Stomach (tissue), 9 donors: ENCODE measurements around the gene OR7D2. TPM values are rescaled to one million over a fixed set of nuclear protein-coding genes. Genes with fewer than 3 reads are reported as not detected.
"Not testable (repeated sequence)": the region's sequence is repeated elsewhere in the genome, so short reads cannot be mapped to it uniquely, and the experiment has no call there.

ENCODE experiments used
- DNase-seq, 2 donors: peaks; one replicate each; pipeline versions ENCODE4 v3.0.0 to v3.0.0-alpha.2; 2013 to 2019
- H3K27ac ChIP-seq, 5 donors: fragments of 200-600 bp in 4 of 5; sonication (generic) in 4 of 5; one replicate each; pipeline ENCODE4 v1.5.1; 2013 to 2019; ENCODE audit warnings: mild to moderate bottlenecking in 1 of 5, moderate library complexity in 1 of 5
- H3K27me3 ChIP-seq, 3 donors: fragments of 200-600 bp; sonication (generic); one replicate each; pipeline ENCODE4 v1.5.1; 2017 to 2019; ENCODE audit warnings: mixed run types in 1 of 3
- H3K36me3 ChIP-seq, 4 donors: fragments of 200-600 bp; sonication (generic); 1 replicate in 3 of 4; 2 replicates in 1 of 4; pipeline ENCODE4 v1.5.1; 2016 to 2019
- H3K4me1 ChIP-seq, 4 donors: fragments of 200-600 bp; sonication (generic); one replicate each; pipeline ENCODE4 v1.5.1; 2016 to 2019
- H3K4me3 ChIP-seq, 4 donors: fragments of 200-600 bp; sonication (generic) in 3 of 4; one replicate each; pipeline ENCODE4 v1.5.1; 2016 to 2019; ENCODE audit warnings: mild to moderate bottlenecking in 1 of 4
- H3K9me3 ChIP-seq, 4 donors: fragments of 200-600 bp; sonication (generic); one replicate each; pipeline ENCODE4 v1.5.1; 2016 to 2019
- EP300 ChIP-seq: sonication (generic); formaldehyde crosslinking; IDR thresholded peaks from one replicate; pipeline ENCODE4 v1.6.1; 2017; ENCODE audit warnings: antibody characterized with exemption
- POLR2A ChIP-seq, 4 donors: fragments of 450-650 bp; IDR thresholded peaks; one replicate each; pipeline ENCODE4 v1.6.1; 2016; ENCODE audit warnings: antibody characterized with exemption in 4 of 4, control low read depth in 2 of 4, mild to moderate bottlenecking in 1 of 4, moderate library complexity in 1 of 4
- POLR2AphosphoS5 ChIP-seq, 3 donors: sonication (generic); formaldehyde crosslinking; IDR thresholded peaks; one replicate each; pipeline ENCODE4 v1.6.1; 2016; ENCODE audit warnings: antibody characterized with exemption in 3 of 3
- WGBS, 5 donors: extraction: QIAGEN DNeasy Blood & Tissue Kit in 3 of 5; methylation state at CpG; one replicate each; pipeline versions ENCODE4 v1.1.5 to v1.1.7; 2013 to 2018; 5-methylcytosine and 5-hydroxymethylcytosine counted together
- intact Hi-C: fragments of 100-400 bp; cut with DNase I; formaldehyde crosslinking; loops from one replicate; pipeline ENCODE4 v1.15.1; 2023; ENCODE audit warnings: low total_unique reads
- polyA plus RNA-seq, 3 donors: library from polyadenylated mRNA; stranded (reverse); fragments of 200-250 nt; gene quantifications; one replicate each; pipeline ENCODE4 v1.2.3, GENCODE V29; 2013
- total RNA-seq, 5 donors: library from RNA; depleted of rRNA; stranded (reverse); fragments of >200 nt; gene quantifications; one replicate each; pipeline versions ENCODE4 v1.1.0 to v1.2.3, GENCODE V29; 2014 to 2016
- TF ChIP-seq, protein P1 (sequence below), 7 experiments: fragments of 450-650 bp in 4 of 7; fragments of 200-600 bp in 3 of 7; sonication (generic) in 3 of 7; IDR thresholded peaks; one replicate each; pipeline ENCODE4 v1.5.1; 2016 to 2019; ENCODE audit warnings: antibody characterized with exemption in 7 of 7, control low read depth in 2 of 7, mild to moderate bottlenecking in 1 of 7
- donor health status: healthy with polysubstance abuse.
- donor health status: Bipolar disorder and iron deficiency.
- donor health status: healthy.

Gene OR7D2
- total and polyA plus RNA-seq, 8 donors: 0.05 to 11.0 (median 0.42) TPM; not detected in 4

DNA sequence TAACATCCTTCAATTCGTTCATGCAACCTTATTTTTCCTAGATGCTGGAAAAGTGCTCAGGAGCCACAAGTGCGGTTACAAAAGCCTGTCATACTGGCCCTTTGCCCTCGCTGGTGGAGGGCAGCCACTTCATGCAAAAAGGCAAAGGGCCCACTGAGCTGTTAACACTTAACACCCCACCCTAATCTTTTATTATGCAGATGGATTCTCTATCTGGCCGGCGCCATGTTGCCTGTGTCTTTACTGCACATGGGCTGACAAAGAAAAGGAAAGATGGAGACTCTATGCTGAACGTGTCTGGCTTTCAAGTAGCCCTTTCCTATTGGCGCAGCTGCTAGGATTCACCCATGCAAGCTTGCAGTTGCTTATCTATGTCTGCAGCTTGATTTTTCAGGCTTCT lies 10.8 kb downstream of the OR7D2 start:
- peaks cover 0 to 32% (median 12%) of the 10 kb centered on the region in 4 donors for H3K9me3 ChIP-seq
- intact Hi-C loops: no loop called here
- no peak for TF ChIP-seq POLR2AphosphoS5 (IDR thresholded peaks at IDR 0.05)
- TF ChIP-seq EP300: no peak
- no peak for TF ChIP-seq POLR2A (IDR thresholded peaks at IDR 0.05)
- no peak overlapping the region for H3K4me3 ChIP-seq
- H3K27me3 ChIP-seq: peaks cover 0 to 17% (median 0%) of the 10 kb centered on the region in 3 donors
- H3K27ac ChIP-seq: no peak overlapping the region
- no peak for DNase-seq
- no peaks in the 10 kb centered on the region for H3K4me1 ChIP-seq
- H3K36me3 ChIP-seq: no peaks in the 10 kb centered on the region
- 64 to 83% (median 76%) methylated on average over 7 of the region's 7 CpGs for WGBS, 5 donors

DNA sequence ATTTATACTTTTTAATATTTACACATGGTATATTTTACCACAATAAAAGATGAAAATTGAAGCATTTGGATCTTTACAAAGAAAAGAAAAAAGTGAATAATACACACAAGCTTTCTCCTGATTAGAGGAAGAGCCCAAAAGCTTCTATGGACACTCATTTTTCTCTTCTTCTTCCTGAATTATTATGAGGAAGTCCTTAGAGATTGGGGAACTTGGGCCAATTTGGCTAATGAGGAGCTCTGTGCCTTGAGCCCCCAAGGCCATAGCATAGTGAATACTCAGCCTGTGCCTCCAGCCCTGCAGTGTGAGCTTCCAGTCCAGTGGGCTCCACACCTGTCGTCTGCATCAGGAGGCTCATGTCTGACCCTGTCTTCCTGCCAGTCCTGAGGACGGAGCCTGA lies 19.3 kb downstream of the OR7D2 start:
- H3K9me3 ChIP-seq, intact Hi-C loops, H3K4me3 ChIP-seq, DNase-seq, H3K27ac ChIP-seq, H3K36me3 ChIP-seq, H3K4me1 ChIP-seq: not testable (repeated sequence)
- H3K27me3 ChIP-seq: peaks cover 0 to 19% (median 0%) of the 10 kb centered on the region in 3 donors
- 60 to 83% (median 79%) methylated on average over 1 to 2 of the region's 2 CpGs for WGBS, 5 donors

DNA sequence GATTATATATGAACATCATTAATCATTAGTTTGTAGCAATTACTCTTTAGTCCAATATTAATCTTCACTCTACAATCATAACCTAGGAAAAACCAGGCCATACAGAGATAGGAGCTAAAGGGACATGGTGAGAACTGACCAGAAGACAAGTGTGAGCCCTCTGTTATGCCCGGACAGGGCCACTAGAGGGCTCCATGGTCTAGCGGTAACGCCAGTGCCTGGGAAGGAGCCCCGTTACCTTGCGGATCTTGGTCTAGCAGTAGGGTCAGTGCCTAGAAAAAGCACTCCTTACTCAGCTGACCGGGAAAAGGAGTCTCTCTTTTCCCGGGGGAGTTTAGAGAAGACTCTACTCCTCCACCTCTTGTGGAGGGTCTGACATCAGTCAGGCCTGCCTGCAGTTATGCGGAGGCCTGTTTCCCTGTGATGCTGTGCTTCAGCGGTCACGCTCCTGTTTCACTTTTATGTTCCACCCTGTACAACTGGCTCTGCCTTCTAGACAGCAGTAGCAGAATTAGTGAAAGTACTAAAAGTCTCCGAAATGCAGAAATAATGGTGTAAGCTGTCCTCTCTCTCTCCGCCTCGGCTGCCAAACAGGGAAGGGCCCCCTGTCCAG lies 26.8 kb downstream of the OR7D2 start:
- peak; percentile 73 to 84 for DNase-seq
- Histone ChIP-seq H3K36me3 (no peaks in the 10 kb centered on the region), H3K9me3 (no peaks in the 10 kb centered on the region), H3K27ac (no peak overlapping the region), H3K4me3 (peak overlapping the region in 3 of 4 donors; percentile 28 to 33 (median 29)), H3K4me1 (peaks cover 0 to 5% (median 2%) of the 10 kb centered on the region in 4 donors), H3K27me3 (peaks cover 0 to 3% (median 0%) of the 10 kb centered on the region in 3 donors)
- 32 to 38% (median 34%) methylated on average over 13 of the region's 13 CpGs for WGBS, 5 donors
- no peak for TF ChIP-seq POLR2AphosphoS5 (IDR thresholded peaks at IDR 0.05)
- TF ChIP-seq, protein P1, sequence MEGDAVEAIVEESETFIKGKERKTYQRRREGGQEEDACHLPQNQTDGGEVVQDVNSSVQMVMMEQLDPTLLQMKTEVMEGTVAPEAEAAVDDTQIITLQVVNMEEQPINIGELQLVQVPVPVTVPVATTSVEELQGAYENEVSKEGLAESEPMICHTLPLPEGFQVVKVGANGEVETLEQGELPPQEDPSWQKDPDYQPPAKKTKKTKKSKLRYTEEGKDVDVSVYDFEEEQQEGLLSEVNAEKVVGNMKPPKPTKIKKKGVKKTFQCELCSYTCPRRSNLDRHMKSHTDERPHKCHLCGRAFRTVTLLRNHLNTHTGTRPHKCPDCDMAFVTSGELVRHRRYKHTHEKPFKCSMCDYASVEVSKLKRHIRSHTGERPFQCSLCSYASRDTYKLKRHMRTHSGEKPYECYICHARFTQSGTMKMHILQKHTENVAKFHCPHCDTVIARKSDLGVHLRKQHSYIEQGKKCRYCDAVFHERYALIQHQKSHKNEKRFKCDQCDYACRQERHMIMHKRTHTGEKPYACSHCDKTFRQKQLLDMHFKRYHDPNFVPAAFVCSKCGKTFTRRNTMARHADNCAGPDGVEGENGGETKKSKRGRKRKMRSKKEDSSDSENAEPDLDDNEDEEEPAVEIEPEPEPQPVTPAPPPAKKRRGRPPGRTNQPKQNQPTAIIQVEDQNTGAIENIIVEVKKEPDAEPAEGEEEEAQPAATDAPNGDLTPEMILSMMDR (IDR thresholded peaks at IDR 0.05): peak in 5 of 7 experiments; percentile 66 to 92 (median 79)
- intact Hi-C loops: loop anchor here (10.0 kb wide), 1 partner anchor 589 kb away; no protein-coding TSS in a partner anchor

DNA sequence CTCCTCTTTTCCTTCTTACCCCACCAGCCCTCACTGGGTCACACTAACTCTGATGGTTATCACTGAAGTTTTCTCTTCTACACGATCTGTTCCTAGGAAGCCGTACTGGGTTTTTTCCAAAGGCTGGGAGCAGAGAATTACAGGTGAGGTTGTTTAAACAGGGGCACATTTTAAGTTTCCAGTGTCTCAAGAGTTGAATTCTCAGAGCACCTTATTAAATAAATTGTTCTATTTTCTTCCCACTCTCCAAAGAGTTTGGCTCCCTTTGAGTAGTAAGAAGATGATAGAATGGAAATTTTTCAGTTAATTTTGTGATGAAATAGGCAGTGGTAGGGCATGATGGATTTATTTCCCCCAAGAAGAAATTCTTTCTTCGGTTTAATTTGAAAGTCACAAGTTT lies 40.7 kb downstream of the OR7D2 start, which contains the start of gene OR7D4:
Gene OR7D4 (minus strand): TSS at position 101 of the 400 bp plus-strand sequence. CDS start 4,752 bp downstream, outside the sequence.
- Histone ChIP-seq H3K27ac (no peak within 1 kb of the TSS), H3K9me3 (peaks cover 0 to 28% (median 21%) of the 10 kb centered on the region in 4 donors), H3K36me3 (no peaks in the 10 kb centered on the region), H3K4me3 (no peak within 1 kb of the TSS), H3K27me3 (no peaks in the 10 kb centered on the region), H3K4me1 (no peaks in the 10 kb centered on the region)
- intact Hi-C loops: no loop called here
- no peak for DNase-seq
- TF ChIP-seq EP300 (no peak), POLR2AphosphoS5 (IDR thresholded peaks at IDR 0.05) (no peak), POLR2A (IDR thresholded peaks at IDR 0.05) (no peak)
- 61 to 79% (median 63%) methylated on average over 3 of the region's 3 CpGs for WGBS, 5 donors

Other genes with a start within 250 kb of the OR7D2 start
- gene MUC16, start 168.6 kb upstream of the OR7D2 start, total RNA-seq: under 1 TPM in 2 of 5 donors, not detected in 3; 0.45 to 0.55 TPM
- gene MUC16, start 168.6 kb upstream of the OR7D2 start, polyA plus RNA-seq: under 1 TPM in 1 of 3 donors, not detected in 2; 0.28 TPM
- not detected for gene OR1M1, start 91.9 kb upstream of the OR7D2 start, total RNA-seq
- gene OR1M1, start 91.9 kb upstream of the OR7D2 start, polyA plus RNA-seq: not detected
- gene OR7G2, start 71.5 kb upstream of the OR7D2 start, total RNA-seq: not detected
- gene OR7G2, start 71.5 kb upstream of the OR7D2 start, polyA plus RNA-seq: not detected
- gene OR7G1, start 63.2 kb upstream of the OR7D2 start, total RNA-seq: not detected
- not detected for gene OR7G1, start 63.2 kb upstream of the OR7D2 start, polyA plus RNA-seq
- gene OR7G3, start 52.0 kb upstream of the OR7D2 start, total RNA-seq: not detected
- not detected for gene OR7G3, start 52.0 kb upstream of the OR7D2 start, polyA plus RNA-seq
- 10 to 100 TPM; 17.8 to 33.6 (median 19.3) TPM for gene ZNF317, start 38.6 kb upstream of the OR7D2 start, total RNA-seq
- 10 to 100 TPM; 23.5 to 29.6 (median 25.3) TPM for gene ZNF317, start 38.6 kb upstream of the OR7D2 start, polyA plus RNA-seq
- not detected for gene OR7D4, start 40.6 kb downstream of the OR7D2 start, total RNA-seq
- not detected for gene OR7D4, start 40.6 kb downstream of the OR7D2 start, polyA plus RNA-seq
- not detected for gene OR7E24, start 72.0 kb downstream of the OR7D2 start, total RNA-seq
- not detected for gene OR7E24, start 72.0 kb downstream of the OR7D2 start, polyA plus RNA-seq
- gene ZNF699, start 130.9 kb downstream of the OR7D2 start, total RNA-seq: 10 to 100 TPM in 2 of 5 donors, 1 to 10 TPM in 2, not detected in 1; 2.2 to 53.6 (median 10.2) TPM
- gene ZNF699, start 130.9 kb downstream of the OR7D2 start, polyA plus RNA-seq: 1 to 10 TPM in 2 of 3 donors, under 1 TPM in 1; 0.63 to 3.1 (median 1.2) TPM
- 10 to 100 TPM; 11.6 to 52.2 (median 16.9) TPM for gene ZNF559, start 145.2 kb downstream of the OR7D2 start, total RNA-seq
- 10 to 100 TPM in 1 of 3 donors, 1 to 10 TPM in 2; 7.3 to 18.8 (median 9.6) TPM for gene ZNF559, start 145.2 kb downstream of the OR7D2 start, polyA plus RNA-seq
- 1 to 10 TPM in 4 of 5 donors, not detected in 1; 1.6 to 4.6 (median 3.2) TPM for gene ZNF177, start 184.0 kb downstream of the OR7D2 start, total RNA-seq
- gene ZNF177, start 184.0 kb downstream of the OR7D2 start, polyA plus RNA-seq: 1 to 10 TPM in 1 of 3 donors, under 1 TPM in 2; 0.50 to 2.4 (median 0.92) TPM